Measurements from ENCODE around the gene SMOC2. TPM values are rescaled to one million over a fixed set of nuclear protein-coding genes. Genes with fewer than 3 reads are reported as not detected.

Gene SMOC2
- total RNA-seq, 3 donors from 2014 or later = 11.4 to 40.4 (median 18.8) TPM

DNA sequence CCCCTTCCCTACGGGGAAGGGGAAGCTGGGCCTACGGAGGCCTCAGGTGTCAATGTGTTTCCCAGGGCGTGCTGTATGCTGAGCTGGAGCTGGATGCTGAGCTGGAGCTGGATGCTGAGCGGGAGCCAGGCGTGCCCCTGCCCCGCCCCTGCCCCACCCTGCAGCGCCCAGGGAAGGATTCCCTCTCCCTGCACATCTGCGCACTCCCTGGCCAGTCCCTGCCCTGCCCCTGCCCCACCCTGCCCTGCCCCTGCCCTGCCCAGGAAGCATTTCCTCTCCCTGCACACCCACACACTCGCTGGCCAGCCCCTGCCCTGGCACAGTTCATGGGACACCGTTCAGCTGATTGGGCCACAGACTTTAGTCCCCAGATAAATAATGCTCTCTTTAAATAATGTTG lies 196.8 kb downstream of the SMOC2 start:
- H3K4me3 ChIP-seq = no peak overlapping the region
- peak; percentile 70 to 85 (median 82) for DNase-seq
- no peaks in the 10 kb centered on the region for H3K4me1 ChIP-seq (ENCODE audit: low read depth)
- H3K9me3 ChIP-seq = no peaks in the 10 kb centered on the region
- H3K36me3 ChIP-seq (ENCODE audit: low read depth) = no peaks in the 10 kb centered on the region
- intact Hi-C loops (cut with DNase I, micrococcal nuclease) = no loop called here
- ATAC-seq = peak; percentile 97
- TF ChIP-seq, protein P1, sequence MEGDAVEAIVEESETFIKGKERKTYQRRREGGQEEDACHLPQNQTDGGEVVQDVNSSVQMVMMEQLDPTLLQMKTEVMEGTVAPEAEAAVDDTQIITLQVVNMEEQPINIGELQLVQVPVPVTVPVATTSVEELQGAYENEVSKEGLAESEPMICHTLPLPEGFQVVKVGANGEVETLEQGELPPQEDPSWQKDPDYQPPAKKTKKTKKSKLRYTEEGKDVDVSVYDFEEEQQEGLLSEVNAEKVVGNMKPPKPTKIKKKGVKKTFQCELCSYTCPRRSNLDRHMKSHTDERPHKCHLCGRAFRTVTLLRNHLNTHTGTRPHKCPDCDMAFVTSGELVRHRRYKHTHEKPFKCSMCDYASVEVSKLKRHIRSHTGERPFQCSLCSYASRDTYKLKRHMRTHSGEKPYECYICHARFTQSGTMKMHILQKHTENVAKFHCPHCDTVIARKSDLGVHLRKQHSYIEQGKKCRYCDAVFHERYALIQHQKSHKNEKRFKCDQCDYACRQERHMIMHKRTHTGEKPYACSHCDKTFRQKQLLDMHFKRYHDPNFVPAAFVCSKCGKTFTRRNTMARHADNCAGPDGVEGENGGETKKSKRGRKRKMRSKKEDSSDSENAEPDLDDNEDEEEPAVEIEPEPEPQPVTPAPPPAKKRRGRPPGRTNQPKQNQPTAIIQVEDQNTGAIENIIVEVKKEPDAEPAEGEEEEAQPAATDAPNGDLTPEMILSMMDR (IDR thresholded peaks at IDR 0.05) = no peak

DNA sequence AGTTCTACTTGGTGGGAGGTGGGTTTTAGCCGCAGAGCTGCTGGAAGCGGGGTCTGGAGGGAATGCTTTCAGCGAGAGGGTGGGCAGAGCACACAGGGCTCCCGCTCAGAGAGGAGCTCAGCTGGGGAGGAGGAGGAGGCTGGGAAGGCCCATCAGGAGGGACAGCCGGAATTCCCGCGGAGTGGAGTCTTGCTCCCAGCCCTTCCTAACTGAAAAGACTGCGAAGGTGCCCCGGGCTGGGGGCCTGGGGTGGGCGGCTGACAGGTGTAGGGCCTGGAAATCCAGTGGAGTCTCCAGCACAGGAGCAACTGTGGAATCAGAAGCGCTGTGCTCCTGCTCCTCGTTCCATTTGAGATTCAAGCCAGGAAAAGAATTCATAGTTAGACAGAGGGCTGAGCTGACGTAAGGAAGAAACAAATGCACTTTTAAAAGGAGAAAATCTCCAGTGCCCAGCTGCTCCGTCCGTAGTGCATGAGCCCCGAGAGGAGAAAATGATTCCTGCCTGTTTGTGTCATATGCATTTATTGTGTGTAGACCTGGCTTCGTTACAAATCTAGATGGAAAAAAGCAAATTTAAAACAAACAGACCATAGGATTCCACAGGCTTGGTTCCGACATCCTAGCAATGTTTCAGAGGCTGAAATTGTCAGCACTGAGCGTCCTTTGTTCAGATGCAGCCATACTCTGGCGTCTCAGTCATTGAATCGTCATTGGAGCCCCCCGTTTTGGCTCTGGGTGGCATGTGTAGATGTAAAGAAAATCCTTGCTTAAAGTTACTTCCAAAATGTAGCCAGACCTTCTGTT lies 197.7 kb downstream of the SMOC2 start:
- Histone ChIP-seq H3K4me3 (no peak overlapping the region), H3K4me1 (ENCODE audit: low read depth) (no peaks in the 10 kb centered on the region), H3K9me3 (no peaks in the 10 kb centered on the region), H3K36me3 (ENCODE audit: low read depth) (no peaks in the 10 kb centered on the region)
- TF ChIP-seq, protein P1 (IDR thresholded peaks at IDR 0.05) = no peak
- ATAC-seq (no peak), DNase-seq (no peak)
- intact Hi-C loops (cut with DNase I, micrococcal nuclease) = no loop called here

DNA sequence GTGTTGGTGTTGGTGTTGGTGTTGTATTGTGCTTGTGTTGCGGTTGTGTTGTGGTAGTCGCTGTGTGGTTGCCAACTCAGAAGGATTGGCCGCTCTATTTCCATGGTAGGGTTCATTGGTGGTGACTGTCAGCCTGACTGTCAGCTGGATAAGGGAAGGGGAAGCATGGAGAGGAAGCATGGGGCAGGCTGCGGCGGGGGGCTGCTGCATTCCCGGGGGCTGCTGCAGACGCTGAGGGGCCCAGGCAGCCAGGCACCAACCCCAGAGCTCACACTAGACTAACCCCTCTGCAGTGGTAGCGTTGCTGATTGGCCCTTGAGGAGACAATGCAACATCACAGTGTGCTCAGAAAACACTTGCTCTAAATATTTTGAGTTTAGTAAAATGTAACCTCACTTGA lies 199.2 kb downstream of the SMOC2 start:
- no peak overlapping the region for H3K4me3 ChIP-seq
- H3K4me1 ChIP-seq (ENCODE audit: low read depth) = no peaks in the 10 kb centered on the region
- H3K9me3 ChIP-seq = no peaks in the 10 kb centered on the region
- DNase-seq (no peak), ATAC-seq (no peak)
- intact Hi-C loops (cut with DNase I, micrococcal nuclease) = no loop called here
- H3K36me3 ChIP-seq (ENCODE audit: low read depth) = no peaks in the 10 kb centered on the region
- TF ChIP-seq, protein P1 (IDR thresholded peaks at IDR 0.05) = no peak

DNA sequence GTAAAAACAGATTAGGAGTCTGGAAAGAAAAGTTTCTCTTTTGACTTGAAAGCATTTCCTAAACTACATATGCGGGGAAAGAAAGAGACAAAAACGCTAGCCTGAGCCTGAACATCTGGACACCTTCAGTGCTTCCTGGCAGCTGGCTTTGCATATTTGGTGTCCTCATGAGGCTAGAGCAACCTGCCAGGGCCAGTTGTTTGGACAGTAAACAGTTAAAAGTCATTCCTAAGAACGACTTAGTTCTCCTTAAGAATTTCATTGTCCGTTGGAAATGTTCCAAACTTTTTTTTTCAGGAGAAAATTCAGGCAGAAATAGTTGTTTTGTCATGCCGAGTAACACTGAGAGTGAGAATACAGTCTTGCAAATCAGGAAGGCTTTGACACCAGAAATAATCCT lies 199.8 kb downstream of the SMOC2 start:
- DNase-seq = no peak
- no peak for ATAC-seq
- H3K4me1 ChIP-seq (ENCODE audit: low read depth) = no peaks in the 10 kb centered on the region

DNA sequence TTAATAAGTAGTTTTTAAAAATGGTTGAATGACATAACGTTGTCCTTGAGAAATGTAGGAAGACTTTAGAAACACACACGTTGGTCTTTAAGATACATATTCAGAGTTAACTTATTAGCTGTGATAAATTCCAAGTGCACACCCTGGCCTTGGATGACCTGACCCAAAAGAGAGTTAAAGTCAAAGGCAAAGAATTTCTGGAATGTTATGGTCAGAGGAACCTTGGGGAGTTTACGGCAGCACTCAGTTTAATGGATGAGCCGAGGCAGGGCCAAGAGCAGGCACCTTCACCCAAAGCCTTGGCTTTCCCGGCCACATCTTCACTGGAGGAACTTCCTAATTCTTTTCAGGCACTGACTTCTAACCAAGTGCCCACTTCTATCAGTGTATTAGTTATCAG lies 200.5 kb downstream of the SMOC2 start:
- Histone ChIP-seq H3K36me3 (ENCODE audit: low read depth) (no peaks in the 10 kb centered on the region), H3K4me1 (ENCODE audit: low read depth) (no peaks in the 10 kb centered on the region), H3K9me3 (no peaks in the 10 kb centered on the region), H3K4me3 (no peak overlapping the region)
- DNase-seq = no peak
- intact Hi-C loops (cut with DNase I, micrococcal nuclease) = no loop called here
- TF ChIP-seq, protein P1 (IDR thresholded peaks at IDR 0.05) = no peak
- no peak for ATAC-seq

More for the DNA sequence above, 199.8 kb downstream of the SMOC2 start:
- TF ChIP-seq, protein P1 (IDR thresholded peaks at IDR 0.05) = no peak
- Histone ChIP-seq H3K9me3 (no peaks in the 10 kb centered on the region), H3K36me3 (ENCODE audit: low read depth) (no peaks in the 10 kb centered on the region), H3K4me3 (no peak overlapping the region)
- intact Hi-C loops (cut with DNase I, micrococcal nuclease) = no loop called here

All from mucosa of descending colon (tissue), 3 donors.